GM12878 (cell line): ENCODE measurements around the gene FIBIN. TPM values are rescaled to one million over a fixed set of nuclear protein-coding genes. Genes with fewer than 3 reads are reported as not detected.

Experiments
- ATAC-seq: fragments of 200-7000 bp; cut with Tn5 transposase; 3 replicates; pipeline ENCODE4 v1.9.1; 2020; ENCODE audit warnings: mild to moderate bottlenecking, moderate library complexity
- BruUV-seq: library from RNA; stranded (reverse); fragments of 400-500 nt; replicated peaks from 2 replicates; lab custom pipeline; 2021; lab: Mats Ljungman, UMichigan
- CTCF ChIA-PET: fragments of 300-600 bp; sonication (Branson Sonifier 250); formaldehyde crosslinking; extraction: SDS; loops from one replicate; lab custom pipeline; 2021; ENCODE audit warnings: inconsistent platforms; lab: Yijun Ruan, JAX
- POLR2A ChIA-PET: fragments of 350-600 bp; formaldehyde crosslinking; extraction: SDS; loops from one replicate; lab custom pipeline; 2021; ENCODE audit warnings: inconsistent platforms; lab: Charles Lee
- RAD21 ChIA-PET: fragments of 300-600 bp; sonication (Branson Sonifier 250); formaldehyde crosslinking; loops from one replicate; lab custom pipeline; 2023; ENCODE audit warnings: antibody characterized with exemption; ENCODE audit not compliant: unreplicated experiment; lab: Charles Lee
- SMC1A ChIA-PET: fragments of 300-600 bp; sonication (Branson Sonifier 250); formaldehyde crosslinking; loops from one replicate; lab custom pipeline; 2023; ENCODE audit not compliant: unreplicated experiment, uncharacterized antibody; lab: Charles Lee
- DNase-seq: peaks from one replicate; pipeline ENCODE4 v3.0.0-alpha.2; 2011; ENCODE audit warnings: low read depth, low spot score
- FAIRE-seq: peaks from 3 replicates; lab custom pipeline; 2011; peaks lifted over from hg19 to GRCh38; lab: Jason Lieb, UNC
- H2AFZ ChIP-seq: 2 replicates; pipeline ENCODE4 v1.6.0; 2011; ENCODE audit warnings: low read depth, low read length, control low read depth; ENCODE audit not compliant: control insufficient read depth
- H3K27ac ChIP-seq: 2 replicates; pipeline ENCODE4 v1.5.1; 2011; ENCODE audit warnings: control low read depth; ENCODE audit not compliant: control insufficient read depth, insufficient read depth
- H3K27me3 ChIP-seq, 2 experiments: replicated peaks in 1 of 2; 2 replicates each; pipeline versions ENCODE4 v1.6.0 to v1.6.1; 2011; ENCODE audit warnings: low read length in 1 of 2; ENCODE audit not compliant: control insufficient read depth in 2 of 2, insufficient read depth in 2 of 2
- H3K36me3 ChIP-seq, 2 experiments: 2 replicates each; pipeline ENCODE4 v1.5.1; 2011; ENCODE audit warnings: low read length in 1 of 2; ENCODE audit not compliant: control insufficient read depth in 2 of 2, insufficient read depth in 2 of 2
- H3K4me1 ChIP-seq: 2 replicates; pipeline ENCODE4 v1.6.1; 2011; ENCODE audit warnings: mild to moderate bottlenecking, low read length, moderate library complexity, mixed read lengths; ENCODE audit not compliant: control insufficient read depth, insufficient read depth
- H3K4me2 ChIP-seq: 2 replicates; pipeline ENCODE4 v1.6.0; 2011; ENCODE audit warnings: control low read depth; ENCODE audit not compliant: control insufficient read depth, insufficient read depth
- H3K4me3 ChIP-seq: fragments of 200-600 bp; sonication (generic); 2 replicates; pipeline ENCODE4 v1.5.1; 2016
- H3K79me2 ChIP-seq: 2 replicates; pipeline ENCODE4 v1.6.0; 2011; ENCODE audit warnings: low read length; ENCODE audit not compliant: control insufficient read depth, insufficient read depth
- H3K9ac ChIP-seq: 2 replicates; pipeline ENCODE4 v1.8.0; 2011; ENCODE audit warnings: low read length, control low read depth, mixed read lengths; ENCODE audit not compliant: control insufficient read depth, insufficient read depth
- H3K9me3 ChIP-seq: replicated peaks from 3 replicates; pipeline ENCODE4 v1.5.1; 2011; ENCODE audit warnings: mild to moderate bottlenecking, low read length; ENCODE audit not compliant: control insufficient read depth, insufficient read depth
- H4K20me1 ChIP-seq: 2 replicates; pipeline ENCODE4 v1.6.0; 2011; ENCODE audit not compliant: control insufficient read depth, insufficient read depth
- ELK1 ChIP-seq: IDR thresholded peaks from 2 replicates; pipeline ENCODE4 v1.6.1; 2012; ENCODE audit warnings: low read depth, low read length, improper control_type of control experiment
- GATAD2B ChIP-seq: fragments of 450-650 bp; conservative IDR thresholded peaks from 2 replicates; pipeline ENCODE4 v1.6.1; 2017; ENCODE audit warnings: low read depth, mild to moderate bottlenecking, moderate library complexity
- KAT2A ChIP-seq: conservative IDR thresholded peaks from 2 replicates; pipeline ENCODE4 v1.6.1; 2011; ENCODE audit warnings: low read depth, low read length; ENCODE audit not compliant: control insufficient read depth
- MEF2B ChIP-seq: fragments of 450-650 bp; IDR thresholded peaks from 2 replicates; pipeline ENCODE4 v1.6.1; 2018; ENCODE audit warnings: mild to moderate bottlenecking, moderate library complexity; ENCODE audit not compliant: partially characterized antibody, poor library complexity, severe bottlenecking
- PAX5 ChIP-seq: IDR thresholded peaks from 2 replicates; pipeline ENCODE4 v1.6.1; 2011; ENCODE audit warnings: low read depth, low read length, borderline replicate concordance
- POLR2AphosphoS2 ChIP-seq: IDR thresholded peaks from 2 replicates; pipeline ENCODE4 v1.6.1; 2011; ENCODE audit warnings: low read depth, mild to moderate bottlenecking, low read length, improper control_type of control experiment, moderate library complexity
- RAD51 ChIP-seq: fragments of 450-650 bp; IDR thresholded peaks from 2 replicates; pipeline ENCODE4 v1.6.1; 2016; ENCODE audit warnings: moderate library complexity, mild to moderate bottlenecking, inconsistent platforms
- SIX5 ChIP-seq: IDR thresholded peaks from 2 replicates; pipeline ENCODE4 v1.6.1; 2011; ENCODE audit warnings: mild to moderate bottlenecking, low read depth, low read length, moderate library complexity; ENCODE audit not compliant: severe bottlenecking
- SUPT20H ChIP-seq: IDR thresholded peaks from 2 replicates; pipeline ENCODE4 v1.6.1; 2011; ENCODE audit warnings: low read depth, mild to moderate bottlenecking, low read length, moderate library complexity, borderline replicate concordance; ENCODE audit not compliant: control insufficient read depth
- ZSCAN29 ChIP-seq: fragments of 450-650 bp; IDR thresholded peaks from 2 replicates; pipeline ENCODE4 v1.6.1; 2017; ENCODE audit warnings: mild to moderate bottlenecking, moderate library complexity
- WGBS: methylation state at CpG from one replicate; pipeline ENCODE4 v1.1.6; 2016; ENCODE audit warnings: low lambda C conversion rate; ENCODE audit not compliant: insufficient replicate concordance, insufficient coverage; ENCODE audit errors: missing lambda C conversion rate; 5-methylcytosine and 5-hydroxymethylcytosine counted together
- in situ Hi-C: fragments of 300-500 bp; cut with MboI; formaldehyde crosslinking; loops from 9 replicates; pipeline ENCODE4 v1.14.3; 2018; ENCODE audit warnings: mixed read lengths
- intact Hi-C: fragments of 100-400 bp; cut with micrococcal nuclease; formaldehyde crosslinking; loops from one replicate; pipeline ENCODE4 v1.14.2; 2022; ENCODE audit not compliant: unreplicated experiment
- polyA plus RNA-seq, 11 experiments: library from polyadenylated mRNA; depleted of rRNA in 4 of 11; unstranded in 6 of 11; stranded (reverse) in 5 of 11; fragments of >200 nt; fragmentation: Nextera tagmentation in 4 of 11; fragmentation: Illumina TruSeq in 1 of 11; extraction: Ambion mirVana in 4 of 11; extraction: Trizol in 1 of 11; gene quantifications; 1 replicate in 1 of 11; 2 replicates in 10 of 11; pipeline versions ENCODE4 v1.2.1 to v1.2.3, GENCODE V29; 2011 to 2016; ENCODE audit warnings: inconsistent platforms in 2 of 11, missing spikeins in 2 of 11, low read depth in 1 of 11
- total RNA-seq, 4 experiments: library from RNA; depleted of rRNA in 3 of 4; stranded (reverse); fragments of >200 nt in 3 of 4; fragmentation: Illumina TruSeq in 1 of 4; extraction: Trizol in 1 of 4; gene quantifications; 2 replicates each; pipeline versions ENCODE4 v1.2.1 to v1.2.3, GENCODE V29; 2013 to 2021
- TF ChIP-seq, protein P1 (sequence below), 3 experiments: IDR thresholded peaks in 2 of 3; conservative IDR thresholded peaks in 1 of 3; 2 replicates each; pipeline ENCODE4 v1.5.1; 2011; ENCODE audit warnings: low read depth in 3 of 3, low read length in 3 of 3, mild to moderate bottlenecking in 3 of 3, control low read depth in 2 of 3, moderate library complexity in 2 of 3, inconsistent platforms in 1 of 3, mixed read lengths in 1 of 3; ENCODE audit not compliant: control insufficient read depth in 2 of 3, insufficient read depth in 1 of 3; ENCODE audit errors: extremely low read depth in 1 of 3
- TF ChIP-seq, protein P2 (sequence below): fragments of 450-650 bp; IDR thresholded peaks from 2 replicates; pipeline ENCODE4 v1.6.1; 2014; ENCODE audit warnings: mild to moderate bottlenecking

Gene FIBIN
- total and polyA plus RNA-seq, 10 of the 15 experiments (the other 5 are each of a cell fraction or from before 2014, with no cell fraction given) = not detected

DNA sequence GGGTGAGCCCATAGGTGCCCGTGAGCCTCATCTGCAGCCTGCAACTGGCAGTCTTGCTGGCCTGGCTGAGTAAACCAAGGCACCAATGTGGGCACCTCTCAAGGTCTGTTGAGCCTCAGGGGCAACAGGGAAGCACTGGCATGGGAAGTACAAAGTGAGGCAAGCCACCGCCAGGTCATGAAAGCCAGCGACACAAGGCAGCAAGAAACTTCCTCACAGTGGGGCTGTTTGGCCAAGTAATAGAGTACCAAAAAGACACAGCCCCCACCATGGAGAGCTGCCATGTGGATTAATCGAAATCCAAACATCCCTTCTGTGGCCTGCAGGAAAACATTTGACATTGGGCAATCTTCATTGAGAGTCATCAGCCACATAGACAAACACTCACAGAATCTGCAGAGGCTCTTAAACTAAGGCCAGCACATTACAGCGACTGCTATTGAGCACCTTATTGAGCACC is 43.6 kb upstream of the FIBIN start:
- Histone ChIP-seq H2AFZ (no peak overlapping the region), H3K4me1 (no peaks in the 10 kb centered on the region), H3K27ac (no peak overlapping the region), H3K9me3 (no peaks in the 10 kb centered on the region), H3K79me2 (no peaks in the 10 kb centered on the region), H4K20me1 (no peaks in the 10 kb centered on the region), H3K4me3 (no peak overlapping the region), H3K4me2 (no peak overlapping the region), H3K9ac (no peak overlapping the region), H3K36me3 (no peaks in the 10 kb centered on the region), H3K27me3 (no peaks in the 10 kb centered on the region)
- TF ChIP-seq KAT2A (no peak), SIX5 (no peak), ELK1 (no peak), MEF2B (no peak), PAX5 (no peak), POLR2AphosphoS2 (no peak), GATAD2B (no peak), ZSCAN29 (no peak), SUPT20H (no peak), RAD51 (no peak)
- TF ChIP-seq, protein P1, sequence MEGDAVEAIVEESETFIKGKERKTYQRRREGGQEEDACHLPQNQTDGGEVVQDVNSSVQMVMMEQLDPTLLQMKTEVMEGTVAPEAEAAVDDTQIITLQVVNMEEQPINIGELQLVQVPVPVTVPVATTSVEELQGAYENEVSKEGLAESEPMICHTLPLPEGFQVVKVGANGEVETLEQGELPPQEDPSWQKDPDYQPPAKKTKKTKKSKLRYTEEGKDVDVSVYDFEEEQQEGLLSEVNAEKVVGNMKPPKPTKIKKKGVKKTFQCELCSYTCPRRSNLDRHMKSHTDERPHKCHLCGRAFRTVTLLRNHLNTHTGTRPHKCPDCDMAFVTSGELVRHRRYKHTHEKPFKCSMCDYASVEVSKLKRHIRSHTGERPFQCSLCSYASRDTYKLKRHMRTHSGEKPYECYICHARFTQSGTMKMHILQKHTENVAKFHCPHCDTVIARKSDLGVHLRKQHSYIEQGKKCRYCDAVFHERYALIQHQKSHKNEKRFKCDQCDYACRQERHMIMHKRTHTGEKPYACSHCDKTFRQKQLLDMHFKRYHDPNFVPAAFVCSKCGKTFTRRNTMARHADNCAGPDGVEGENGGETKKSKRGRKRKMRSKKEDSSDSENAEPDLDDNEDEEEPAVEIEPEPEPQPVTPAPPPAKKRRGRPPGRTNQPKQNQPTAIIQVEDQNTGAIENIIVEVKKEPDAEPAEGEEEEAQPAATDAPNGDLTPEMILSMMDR (IDR thresholded peaks at IDR 0.05 in 2 of 3, conservative IDR thresholded peaks at IDR 0.05 in 1 of 3; ENCODE audit: control insufficient read depth in 2 of 3, extremely low read depth in 1 of 3, insufficient read depth in 1 of 3, low read depth in 3 of 3, low read length in 3 of 3) = no peak
- TF ChIP-seq, protein P2, sequence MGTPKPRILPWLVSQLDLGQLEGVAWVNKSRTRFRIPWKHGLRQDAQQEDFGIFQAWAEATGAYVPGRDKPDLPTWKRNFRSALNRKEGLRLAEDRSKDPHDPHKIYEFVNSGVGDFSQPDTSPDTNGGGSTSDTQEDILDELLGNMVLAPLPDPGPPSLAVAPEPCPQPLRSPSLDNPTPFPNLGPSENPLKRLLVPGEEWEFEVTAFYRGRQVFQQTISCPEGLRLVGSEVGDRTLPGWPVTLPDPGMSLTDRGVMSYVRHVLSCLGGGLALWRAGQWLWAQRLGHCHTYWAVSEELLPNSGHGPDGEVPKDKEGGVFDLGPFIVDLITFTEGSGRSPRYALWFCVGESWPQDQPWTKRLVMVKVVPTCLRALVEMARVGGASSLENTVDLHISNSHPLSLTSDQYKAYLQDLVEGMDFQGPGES = no peak
- in situ Hi-C loops = no loop called here
- no TSS peak for BruUV-seq
- no peak for DNase-seq
- SMC1A ChIA-PET = no interaction called here
- WGBS = 35% methylated on average over 5 of the region's 5 CpGs
- ATAC-seq = no peak
- intact Hi-C loops = no loop called here
- FAIRE-seq = no peak
- RAD21 ChIA-PET = no interaction called here
- POLR2A ChIA-PET = no interaction called here
- CTCF ChIA-PET = no interaction called here
